Bronchial epithelial cell (primary cell): ENCODE results near the gene METTL13. TPM values are rescaled to one million over a fixed set of nuclear protein-coding genes. Genes with fewer than 3 reads are reported as not detected.
A peak's percentile ranks its signal among the peaks of the same experiment; 100 is the strongest.

Experiments
- DNase-seq: peaks from one replicate; pipeline ENCODE4 v3.0.0-alpha.2; 2010; ENCODE audit warnings: low read depth
- FAIRE-seq: peaks from 2 replicates; lab custom pipeline; 2011; peaks lifted over from hg19 to GRCh38; lab: Jason Lieb, UNC
- H3K27me3 ChIP-seq: 2 replicates; pipeline ENCODE4 v1.5.1; 2011; ENCODE audit warnings: low read length; ENCODE audit not compliant: control insufficient read depth, insufficient read depth
- H3K36me3 ChIP-seq: 2 replicates; pipeline ENCODE4 v1.5.1; 2011; ENCODE audit warnings: low read length; ENCODE audit not compliant: control insufficient read depth, insufficient read depth
- H3K4me3 ChIP-seq: 2 replicates; pipeline ENCODE4 v1.5.1; 2011; ENCODE audit warnings: mild to moderate bottlenecking, low read depth, low read length, control low read depth
- CTCF ChIP-seq: IDR thresholded peaks from 2 replicates; pipeline ENCODE4 v1.5.1; 2011; ENCODE audit warnings: mild to moderate bottlenecking, moderate library complexity, low read length, control low read depth, inconsistent platforms; ENCODE audit not compliant: insufficient read depth, severe bottlenecking
- total RNA-seq: library from RNA; depleted of rRNA; stranded (reverse); fragments of >200 nt; gene quantifications from 2 replicates; pipeline ENCODE4 v1.2.1, GENCODE V29; 2014

The METTL13 gene
- total RNA-seq, 1 donor from 2014 or later = 30.8 TPM

- H3K36me3 ChIP-seq = no peaks in the 10 kb centered on the region
- no peak for DNase-seq
- FAIRE-seq = no peak
- H3K27me3 ChIP-seq = no peaks in the 10 kb centered on the region
- H3K4me3 ChIP-seq = no peak overlapping the region
- TF ChIP-seq CTCF = no peak
These were observed 34.9 kb downstream of the METTL13 start for GRCh38 chr1:171816300-171816901.

- H3K27me3 ChIP-seq = no peaks in the 10 kb centered on the region
- no peak overlapping the region for H3K4me3 ChIP-seq
- TF ChIP-seq CTCF = no peak
- FAIRE-seq (peak; percentile 89), DNase-seq (peak; percentile 96)
- no peaks in the 10 kb centered on the region for H3K36me3 ChIP-seq
These were observed 36.2 kb downstream of the METTL13 start for GRCh38 chr1:171817511-171818265.

- DNase-seq = no peak
- no peaks in the 10 kb centered on the region for H3K36me3 ChIP-seq
- TF ChIP-seq CTCF = no peak
- no peak for FAIRE-seq
- H3K27me3 ChIP-seq = no peaks in the 10 kb centered on the region
- H3K4me3 ChIP-seq = no peak overlapping the region
These were observed 38.5 kb downstream of the METTL13 start for GRCh38 chr1:171819946-171820345.

GRCh38 chr1:171826973-171827372, 45.5 kb downstream of the METTL13 start:
- FAIRE-seq (no peak), DNase-seq (no peak)
- no peak for TF ChIP-seq CTCF
- H3K27me3 ChIP-seq = no peaks in the 10 kb centered on the region
- no peaks in the 10 kb centered on the region for H3K36me3 ChIP-seq
- no peak overlapping the region for H3K4me3 ChIP-seq

GRCh38 chr1:171828794-171829193, 47.3 kb downstream of the METTL13 start:
- FAIRE-seq (no peak), DNase-seq (no peak)
- no peak overlapping the region for H3K4me3 ChIP-seq
- no peaks in the 10 kb centered on the region for H3K36me3 ChIP-seq
- no peak for TF ChIP-seq CTCF
- no peaks in the 10 kb centered on the region for H3K27me3 ChIP-seq
